LNCAP (cell line): ENCODE results near the gene NMNAT1.

Experiments used
- CTCF ChIP-seq: fragments of 450-650 bp; IDR thresholded peaks from 2 replicates; pipeline ENCODE4 v1.5.1; 2017; ENCODE audit warnings: mild to moderate bottlenecking

Gene NMNAT1

DNA sequence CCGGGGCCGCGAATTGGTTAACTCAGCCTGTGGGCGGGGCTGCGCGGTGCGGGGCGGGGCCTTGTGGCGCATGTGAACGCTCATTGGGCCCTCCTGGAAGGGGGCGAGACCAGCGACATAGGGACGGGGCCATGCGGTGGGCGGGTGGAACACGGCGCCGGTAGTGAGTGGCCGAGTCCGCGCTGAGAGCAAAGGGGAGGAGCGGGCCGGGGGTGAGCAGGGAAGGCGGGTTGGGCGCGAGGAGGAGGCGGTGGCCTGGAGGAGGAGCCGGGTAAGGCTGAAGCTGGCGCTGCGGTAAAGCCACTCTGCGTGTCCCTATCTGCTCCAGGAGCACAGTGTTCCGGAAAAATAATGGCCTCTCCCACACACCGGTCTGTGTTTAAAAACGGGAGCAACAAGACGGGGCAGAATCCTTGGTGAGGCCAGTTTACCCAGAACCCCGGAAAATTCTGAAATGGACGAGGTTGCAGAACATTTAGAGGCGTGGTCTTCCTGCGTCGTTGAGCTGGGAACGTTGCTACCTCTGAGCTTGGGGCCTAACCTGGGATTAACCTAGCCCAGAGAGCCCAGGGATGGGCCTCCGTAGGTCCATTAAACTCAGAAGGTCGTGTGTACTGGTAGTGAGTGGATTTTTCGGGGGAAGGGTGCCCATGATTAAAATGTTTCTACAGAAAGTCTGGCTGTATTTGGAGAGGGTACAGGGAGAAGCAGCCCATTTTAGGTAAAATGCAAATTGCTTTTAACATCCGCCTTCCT lies 32.7 kb upstream of the NMNAT1 start:
- TF ChIP-seq CTCF = no peak

- TF ChIP-seq CTCF = no peak
Observed at GRCh38 chr1:9912264-9912936, 30.9 kb upstream of the NMNAT1 start.

DNA sequence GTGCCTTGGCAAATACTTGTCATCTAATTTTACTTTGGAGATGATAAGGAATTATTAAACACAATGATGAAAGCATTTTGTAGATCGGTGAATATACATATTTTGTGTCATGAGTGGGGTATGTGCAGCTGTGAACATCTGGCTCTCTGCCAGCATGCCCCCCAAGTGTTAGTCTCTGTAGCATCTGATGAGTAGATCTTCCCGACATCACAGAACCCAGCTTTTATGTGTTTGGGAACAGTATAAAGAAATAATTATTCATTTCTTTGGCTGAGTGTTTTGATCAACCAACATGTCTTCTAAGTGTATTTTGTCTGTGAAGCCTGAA lies 28.7 kb upstream of the NMNAT1 start:
- TF ChIP-seq CTCF = 0 out of 2 replicates have a peak, but pooled peaks have one; percentile 29

DNA sequence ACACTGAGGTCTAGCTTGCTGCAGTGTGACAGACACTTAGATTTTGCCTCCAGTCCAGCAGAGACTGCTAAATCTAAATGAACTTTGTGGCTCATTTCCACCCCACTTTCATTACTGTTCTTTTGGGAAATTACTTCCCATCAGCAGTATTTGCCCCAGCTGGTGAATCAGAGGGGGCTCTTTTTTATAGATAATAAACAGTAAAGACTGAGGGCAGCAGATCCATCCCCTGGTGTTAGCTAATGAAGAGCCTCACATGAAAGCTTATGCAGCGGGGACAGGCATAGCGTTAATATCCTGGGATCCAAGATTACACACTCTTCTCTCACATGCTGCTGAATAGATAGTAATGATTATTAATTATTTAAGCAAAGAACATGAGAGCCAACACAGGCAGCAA lies 26.8 kb upstream of the NMNAT1 start:
- no peak for TF ChIP-seq CTCF

DNA sequence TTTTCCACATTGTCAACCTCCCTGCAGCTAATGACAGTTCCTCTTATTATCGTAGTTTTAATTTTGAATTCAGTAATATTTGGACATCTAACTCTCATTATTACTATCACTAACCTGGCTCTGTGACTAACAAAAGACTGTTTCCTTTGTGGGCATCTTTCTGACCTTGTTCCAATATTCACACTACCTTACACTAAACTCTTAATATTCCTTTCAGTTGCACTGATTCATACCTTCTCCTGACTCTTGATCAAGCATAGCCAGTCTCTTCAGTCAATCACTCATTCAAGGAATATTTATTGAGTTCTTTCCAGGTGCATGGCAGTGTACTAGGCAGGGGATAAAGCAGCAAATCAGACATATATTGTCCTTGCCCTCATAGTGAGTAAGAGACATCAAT lies 25.4 kb upstream of the NMNAT1 start:
- TF ChIP-seq CTCF = no peak

- no peak for TF ChIP-seq CTCF
Observed at GRCh38 chr1:9920606-9921005, 22.7 kb upstream of the NMNAT1 start.

DNA sequence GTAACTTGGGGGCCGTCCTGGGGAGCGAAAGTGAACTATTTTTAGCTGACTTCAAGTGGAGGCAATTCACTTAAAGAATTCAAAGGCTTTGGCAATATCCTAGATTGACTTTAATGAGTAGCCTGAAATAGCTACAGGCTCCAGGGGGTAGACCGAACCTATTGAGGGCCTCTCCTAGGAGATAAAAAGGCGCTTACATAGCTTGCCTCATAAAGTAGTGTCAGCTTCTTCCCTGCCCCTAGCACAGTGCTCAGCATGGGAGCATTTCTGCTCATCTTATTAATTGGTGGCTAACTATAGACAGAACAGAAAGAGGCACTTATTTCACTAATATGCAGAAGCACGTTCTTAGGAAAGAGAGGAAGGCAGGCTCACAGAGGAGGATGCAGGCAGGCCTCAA lies 20.9 kb upstream of the NMNAT1 start:
- no peak for TF ChIP-seq CTCF
